ENCODE data around the gene CLASP1. TPM values are rescaled to one million over a fixed set of nuclear protein-coding genes. Genes with fewer than 3 reads are reported as not detected.

Gene CLASP1
- total RNA-seq, 1 experiment from 2014 or later: 81.9 TPM

DNA sequence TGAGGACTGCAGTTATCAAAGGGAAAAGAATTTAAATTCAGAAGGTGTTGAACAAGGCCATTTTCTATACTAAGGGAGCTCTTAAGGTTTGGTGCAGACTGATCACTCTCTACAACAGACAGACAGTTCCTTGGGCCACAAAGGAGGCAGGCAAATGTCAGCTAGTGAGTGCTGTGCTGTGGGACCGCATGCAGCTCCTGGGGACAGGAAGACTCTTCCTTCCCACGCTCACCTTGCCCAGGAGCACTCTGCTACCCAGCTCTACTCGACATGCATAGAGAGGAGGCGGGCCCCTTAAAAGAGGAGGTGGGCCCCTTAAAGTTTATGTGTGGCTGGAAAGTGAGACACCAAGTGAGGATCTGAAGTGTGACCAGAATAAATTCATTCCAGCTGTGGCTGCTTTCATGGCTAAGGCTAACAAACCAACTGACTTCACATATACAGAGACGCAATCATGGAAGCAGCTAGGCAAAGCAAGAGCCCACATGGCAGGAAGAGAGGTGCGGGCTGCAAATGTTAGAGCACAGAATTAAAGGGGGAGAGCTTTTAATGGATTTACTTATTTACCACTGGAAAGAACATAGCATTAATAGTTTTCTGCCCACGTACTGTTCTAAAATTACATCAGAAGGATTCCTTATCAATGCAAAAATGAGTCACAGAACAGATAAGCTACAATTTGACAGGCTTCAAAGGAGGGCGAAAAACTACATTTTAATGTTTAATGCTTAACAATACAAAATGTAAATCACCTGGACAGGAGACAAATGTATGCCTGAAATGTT, 220.0 kb downstream of the CLASP1 start:
- peak overlapping the region; percentile 44 for H3K27ac Mint-ChIP-seq (ENCODE audit: low read depth, unreplicated experiment)
- POLR2A ChIA-PET: interaction anchor here (1.4 to 1.7 kb wide), 2 partner anchors 9 to 16 kb away, joined by 3 to 4 read pairs; no protein-coding TSS in a partner anchor
- intact Hi-C loops (cut with micrococcal nuclease): no loop called here
- H3K9me3 Mint-ChIP-seq (ENCODE audit: unreplicated experiment): no peaks in the 10 kb centered on the region
- CTCF ChIA-PET: interaction anchor here (0.9 kb wide), 2 partner anchors 25 to 101 kb away, joined by 3 read pairs; no protein-coding TSS in a partner anchor
- TF ChIP-seq, protein P1, sequence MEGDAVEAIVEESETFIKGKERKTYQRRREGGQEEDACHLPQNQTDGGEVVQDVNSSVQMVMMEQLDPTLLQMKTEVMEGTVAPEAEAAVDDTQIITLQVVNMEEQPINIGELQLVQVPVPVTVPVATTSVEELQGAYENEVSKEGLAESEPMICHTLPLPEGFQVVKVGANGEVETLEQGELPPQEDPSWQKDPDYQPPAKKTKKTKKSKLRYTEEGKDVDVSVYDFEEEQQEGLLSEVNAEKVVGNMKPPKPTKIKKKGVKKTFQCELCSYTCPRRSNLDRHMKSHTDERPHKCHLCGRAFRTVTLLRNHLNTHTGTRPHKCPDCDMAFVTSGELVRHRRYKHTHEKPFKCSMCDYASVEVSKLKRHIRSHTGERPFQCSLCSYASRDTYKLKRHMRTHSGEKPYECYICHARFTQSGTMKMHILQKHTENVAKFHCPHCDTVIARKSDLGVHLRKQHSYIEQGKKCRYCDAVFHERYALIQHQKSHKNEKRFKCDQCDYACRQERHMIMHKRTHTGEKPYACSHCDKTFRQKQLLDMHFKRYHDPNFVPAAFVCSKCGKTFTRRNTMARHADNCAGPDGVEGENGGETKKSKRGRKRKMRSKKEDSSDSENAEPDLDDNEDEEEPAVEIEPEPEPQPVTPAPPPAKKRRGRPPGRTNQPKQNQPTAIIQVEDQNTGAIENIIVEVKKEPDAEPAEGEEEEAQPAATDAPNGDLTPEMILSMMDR (IDR thresholded peaks at IDR 0.05; ENCODE audit: unreplicated experiment): no peak
- BruUV-seq (replicated peaks): no TSS peak
- H3K4me3 Mint-ChIP-seq (ENCODE audit: unreplicated experiment): no peak overlapping the region
- H3K36me3 Mint-ChIP-seq (ENCODE audit: insufficient read depth, unreplicated experiment): peaks cover 59% of the 10 kb centered on the region
- H3K27me3 Mint-ChIP-seq (ENCODE audit: insufficient read depth, unreplicated experiment): no peaks in the 10 kb centered on the region
- DNase-seq (ENCODE audit: unreplicated experiment): no peak
- H3K4me1 Mint-ChIP-seq (ENCODE audit: insufficient read depth, unreplicated experiment): peaks cover 7% of the 10 kb centered on the region

DNA sequence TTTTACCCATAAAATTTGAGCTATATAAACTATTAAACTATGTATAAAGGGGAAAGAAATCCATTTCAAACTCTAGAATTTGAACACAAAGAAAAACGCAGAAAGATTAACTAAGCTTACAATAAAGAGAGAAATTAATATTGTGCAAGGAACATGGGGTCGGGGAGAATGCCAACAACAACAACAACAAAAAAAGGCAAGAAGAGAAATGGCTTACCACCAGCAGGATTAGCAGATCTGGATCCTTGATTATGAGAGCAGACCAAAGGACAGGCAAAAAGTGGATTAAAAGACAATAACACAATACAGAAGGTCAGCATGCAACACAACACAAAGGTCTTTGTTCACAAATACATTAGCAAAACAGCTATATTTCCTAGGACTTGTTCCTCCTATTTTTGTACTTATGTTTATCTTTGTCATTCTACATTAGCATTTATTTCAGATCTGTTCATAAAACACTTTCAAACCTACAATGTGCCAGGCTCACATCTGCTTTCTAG, 222.0 kb downstream of the CLASP1 start:
- peaks cover 7% of the 10 kb centered on the region for H3K4me1 Mint-ChIP-seq (ENCODE audit: insufficient read depth, unreplicated experiment)
- POLR2A ChIA-PET: interaction anchor here (0.6 to 1.5 kb wide), 2 partner anchors 11 to 234 kb away, joined by 3 to 4 read pairs; no protein-coding TSS in a partner anchor

DNA sequence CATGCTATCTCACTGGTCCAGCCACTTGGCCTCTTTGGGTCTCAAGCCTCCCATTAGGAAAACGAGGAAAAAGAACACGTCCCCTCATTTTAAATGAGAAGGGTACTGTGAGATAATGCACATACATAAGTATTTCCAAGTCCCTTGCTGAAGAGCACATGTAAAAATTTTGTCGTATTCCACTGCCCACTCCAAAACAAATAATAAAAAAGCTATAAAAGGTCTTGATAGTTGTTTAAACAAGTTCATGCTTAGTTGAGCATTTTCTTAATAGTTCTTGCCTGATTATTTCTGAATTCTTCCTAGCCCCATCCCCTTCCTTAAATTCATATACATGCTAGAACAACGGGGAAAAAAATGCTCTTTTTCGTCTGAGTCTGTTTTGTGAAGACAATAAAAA, 228.8 kb downstream of the CLASP1 start:
- Mint-ChIP-seq H3K4me3 (ENCODE audit: unreplicated experiment) (no peak overlapping the region), H3K4me1 (ENCODE audit: insufficient read depth, unreplicated experiment) (no peaks in the 10 kb centered on the region), H3K27ac (ENCODE audit: low read depth, unreplicated experiment) (no peak overlapping the region), H3K9me3 (ENCODE audit: unreplicated experiment) (no peaks in the 10 kb centered on the region), H3K27me3 (ENCODE audit: insufficient read depth, unreplicated experiment) (no peaks in the 10 kb centered on the region), H3K36me3 (ENCODE audit: insufficient read depth, unreplicated experiment) (peaks cover 72% of the 10 kb centered on the region)
- no peak for DNase-seq (ENCODE audit: unreplicated experiment)
- ChIA-PET CTCF (interaction anchor here (0.6 to 1.5 kb wide), 4 partner anchors 18 to 496 kb away, joined by 3 to 4 read pairs (median 3); no protein-coding TSS in a partner anchor), POLR2A (interaction anchor here (0.6 to 1.4 kb wide), 5 partner anchors 9 to 301 kb away, joined by 3 to 6 read pairs (median 4); no protein-coding TSS in a partner anchor)
- intact Hi-C loops (cut with micrococcal nuclease): no loop called here
- TF ChIP-seq, protein P1 (IDR thresholded peaks at IDR 0.05; ENCODE audit: unreplicated experiment): no peak
- BruUV-seq (replicated peaks): no TSS peak

More for the DNA sequence above, 222.0 kb downstream of the CLASP1 start:
- intact Hi-C loops (cut with micrococcal nuclease): no loop called here
- no peak overlapping the region for H3K27ac Mint-ChIP-seq (ENCODE audit: low read depth, unreplicated experiment)
- CTCF ChIA-PET: interaction anchor here (0.7 to 1.1 kb wide), 2 partner anchors 10 to 294 kb away, joined by 3 read pairs; no protein-coding TSS in a partner anchor
- TF ChIP-seq, protein P1 (IDR thresholded peaks at IDR 0.05; ENCODE audit: unreplicated experiment): no peak
- no peaks in the 10 kb centered on the region for H3K9me3 Mint-ChIP-seq (ENCODE audit: unreplicated experiment)
- peak; percentile 46 for DNase-seq (ENCODE audit: unreplicated experiment)
- H3K36me3 Mint-ChIP-seq (ENCODE audit: insufficient read depth, unreplicated experiment): peaks cover 63% of the 10 kb centered on the region
- no TSS peak for BruUV-seq (replicated peaks)
- H3K27me3 Mint-ChIP-seq (ENCODE audit: insufficient read depth, unreplicated experiment): no peaks in the 10 kb centered on the region
- no peak overlapping the region for H3K4me3 Mint-ChIP-seq (ENCODE audit: unreplicated experiment)

DNA sequence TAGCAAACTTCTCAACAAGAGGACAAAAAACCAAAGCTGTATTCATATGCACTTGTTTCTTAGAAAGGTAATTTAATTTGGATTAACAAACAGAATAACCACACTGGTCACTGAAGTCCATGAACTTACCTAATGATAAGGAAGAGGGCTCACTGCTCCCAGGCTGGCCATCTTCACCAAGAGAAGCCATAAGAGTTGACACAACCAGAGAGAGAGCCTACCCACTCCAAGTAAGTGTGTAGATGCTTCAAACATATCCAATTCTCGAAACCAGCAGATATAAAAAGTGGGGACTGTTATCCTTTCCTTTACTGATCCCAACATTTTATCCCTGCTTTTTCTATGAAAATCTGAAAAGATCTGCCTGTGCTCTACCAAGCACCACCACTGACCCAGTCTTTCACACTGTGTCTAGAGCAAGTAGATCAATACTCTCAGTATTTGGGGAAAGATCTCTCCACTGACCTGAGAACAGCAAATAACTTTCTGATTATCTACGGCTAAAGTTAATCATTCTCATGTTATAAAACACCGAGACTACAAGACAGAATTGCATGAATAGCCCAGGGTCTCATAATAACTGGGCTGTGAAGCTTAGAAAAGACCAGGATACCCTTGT, 230.1 kb downstream of the CLASP1 start:
- TF ChIP-seq, protein P1 (IDR thresholded peaks at IDR 0.05; ENCODE audit: unreplicated experiment): no peak

More for the DNA sequence above, 230.1 kb downstream of the CLASP1 start:
- H3K9me3 Mint-ChIP-seq (ENCODE audit: unreplicated experiment): no peaks in the 10 kb centered on the region
- no peak overlapping the region for H3K27ac Mint-ChIP-seq (ENCODE audit: low read depth, unreplicated experiment)
- no peak for DNase-seq (ENCODE audit: unreplicated experiment)
- CTCF ChIA-PET: interaction anchor here (0.8 to 1.5 kb wide), 3 partner anchors 17 to 217 kb away, joined by 4 read pairs; no protein-coding TSS in a partner anchor
- H3K4me3 Mint-ChIP-seq (ENCODE audit: unreplicated experiment): no peak overlapping the region
- BruUV-seq (replicated peaks): no TSS peak
- intact Hi-C loops (cut with micrococcal nuclease): no loop called here
- H3K4me1 Mint-ChIP-seq (ENCODE audit: insufficient read depth, unreplicated experiment): no peaks in the 10 kb centered on the region
- POLR2A ChIA-PET: interaction anchor here (1.1 kb wide), 1 partner anchor 23 kb away, joined by 3 read pairs; no protein-coding TSS in a partner anchor
- no peaks in the 10 kb centered on the region for H3K27me3 Mint-ChIP-seq (ENCODE audit: insufficient read depth, unreplicated experiment)
- peaks cover 72% of the 10 kb centered on the region for H3K36me3 Mint-ChIP-seq (ENCODE audit: insufficient read depth, unreplicated experiment)

All from MCF 10A (cell line).